ENCODE data around the gene RREB1. TPM values are rescaled to one million over a fixed set of nuclear protein-coding genes. Genes with fewer than 3 reads are reported as not detected.

RREB1 gene
- total RNA-seq, 1 experiment from 2014 or later = 30.7 TPM

DNA sequence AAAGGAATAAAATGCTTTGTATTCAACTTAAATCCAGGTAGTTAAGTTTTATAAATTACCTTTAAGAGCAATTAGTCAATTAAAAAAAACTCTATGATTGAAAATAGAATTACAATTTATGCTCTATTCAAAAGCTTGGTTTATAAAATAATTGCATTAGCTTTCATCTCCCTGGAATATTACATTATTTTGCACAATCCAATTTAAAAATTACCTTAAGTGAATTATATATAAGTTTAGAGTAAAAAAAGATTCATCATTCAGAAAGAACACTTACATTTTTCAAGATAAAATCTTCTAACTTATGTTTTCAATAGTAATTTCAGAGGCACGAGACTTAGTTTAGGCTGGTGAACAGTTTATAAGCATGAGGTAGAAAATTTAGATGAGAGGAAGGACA is 190.4 kb downstream of the RREB1 start:
- intact Hi-C loops (cut with micrococcal nuclease; ENCODE audit: unreplicated experiment) (no loop called here), in situ Hi-C loops (cut with HindIII; ENCODE audit: low pct_unique_long_range_greater_than_20kb, low sequenced_read_pairs) (no loop called here)
- no peak for DNase-seq (ENCODE audit: low read depth, low spot score)
- no TSS peak for BruUV-seq (replicated peaks)
- ChIA-PET POLR2A (no interaction called here), CTCF (no interaction called here)
- Histone ChIP-seq H3K4me3 (ENCODE audit: low read depth in 2 of 2, low read length in 2 of 2) (no peak overlapping the region), H3K27ac (ENCODE audit: low read length) (no peak overlapping the region), H3K9me3 (ENCODE audit: control insufficient read depth, insufficient read depth, low read depth, low read length) (no peaks in the 10 kb centered on the region), H3K27me3 (ENCODE audit: control insufficient read depth, insufficient read depth, low read length) (no peaks in the 10 kb centered on the region), H3K4me1 (ENCODE audit: control insufficient read depth, insufficient read depth, low read length) (no peaks in the 10 kb centered on the region), H3K36me3 (ENCODE audit: control insufficient read depth, insufficient read depth, low read length) (peaks cover 49% of the 10 kb centered on the region)
- TF ChIP-seq, protein P1, sequence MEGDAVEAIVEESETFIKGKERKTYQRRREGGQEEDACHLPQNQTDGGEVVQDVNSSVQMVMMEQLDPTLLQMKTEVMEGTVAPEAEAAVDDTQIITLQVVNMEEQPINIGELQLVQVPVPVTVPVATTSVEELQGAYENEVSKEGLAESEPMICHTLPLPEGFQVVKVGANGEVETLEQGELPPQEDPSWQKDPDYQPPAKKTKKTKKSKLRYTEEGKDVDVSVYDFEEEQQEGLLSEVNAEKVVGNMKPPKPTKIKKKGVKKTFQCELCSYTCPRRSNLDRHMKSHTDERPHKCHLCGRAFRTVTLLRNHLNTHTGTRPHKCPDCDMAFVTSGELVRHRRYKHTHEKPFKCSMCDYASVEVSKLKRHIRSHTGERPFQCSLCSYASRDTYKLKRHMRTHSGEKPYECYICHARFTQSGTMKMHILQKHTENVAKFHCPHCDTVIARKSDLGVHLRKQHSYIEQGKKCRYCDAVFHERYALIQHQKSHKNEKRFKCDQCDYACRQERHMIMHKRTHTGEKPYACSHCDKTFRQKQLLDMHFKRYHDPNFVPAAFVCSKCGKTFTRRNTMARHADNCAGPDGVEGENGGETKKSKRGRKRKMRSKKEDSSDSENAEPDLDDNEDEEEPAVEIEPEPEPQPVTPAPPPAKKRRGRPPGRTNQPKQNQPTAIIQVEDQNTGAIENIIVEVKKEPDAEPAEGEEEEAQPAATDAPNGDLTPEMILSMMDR (IDR thresholded peaks at IDR 0.05) = no peak
- TF ChIP-seq SIN3A (IDR thresholded peaks at IDR 0.05; ENCODE audit: borderline replicate concordance, insufficient read depth, low read depth, low read length) (no peak), TCF7L2 (IDR thresholded peaks at IDR 0.05; ENCODE audit: low read depth, low read length) (no peak)
- ATAC-seq = no peak

DNA sequence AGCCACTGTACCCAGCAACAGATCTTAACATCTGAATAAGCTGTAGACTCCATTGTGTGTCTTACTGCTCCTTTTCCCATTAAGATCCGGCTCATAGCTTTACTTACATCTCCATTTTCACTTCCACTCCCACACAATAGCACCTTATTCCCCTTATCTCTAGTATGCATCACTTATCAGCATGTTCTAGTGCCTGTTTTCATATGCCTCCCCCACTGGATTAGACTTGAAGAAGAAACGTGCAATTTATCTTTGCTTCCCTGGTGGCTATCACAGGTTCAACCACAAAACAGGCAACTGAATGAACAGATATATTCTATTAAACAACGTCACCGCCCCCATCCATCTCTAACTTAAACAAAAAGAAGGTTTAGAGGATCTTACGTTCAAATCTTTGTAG is 193.2 kb downstream of the RREB1 start:
- BruUV-seq (replicated peaks) = no TSS peak
- TF ChIP-seq, protein P1 (IDR thresholded peaks at IDR 0.05) = no peak
- no peak for TF ChIP-seq SIN3A (IDR thresholded peaks at IDR 0.05; ENCODE audit: borderline replicate concordance, insufficient read depth, low read depth, low read length)
- TF ChIP-seq, protein P2, sequence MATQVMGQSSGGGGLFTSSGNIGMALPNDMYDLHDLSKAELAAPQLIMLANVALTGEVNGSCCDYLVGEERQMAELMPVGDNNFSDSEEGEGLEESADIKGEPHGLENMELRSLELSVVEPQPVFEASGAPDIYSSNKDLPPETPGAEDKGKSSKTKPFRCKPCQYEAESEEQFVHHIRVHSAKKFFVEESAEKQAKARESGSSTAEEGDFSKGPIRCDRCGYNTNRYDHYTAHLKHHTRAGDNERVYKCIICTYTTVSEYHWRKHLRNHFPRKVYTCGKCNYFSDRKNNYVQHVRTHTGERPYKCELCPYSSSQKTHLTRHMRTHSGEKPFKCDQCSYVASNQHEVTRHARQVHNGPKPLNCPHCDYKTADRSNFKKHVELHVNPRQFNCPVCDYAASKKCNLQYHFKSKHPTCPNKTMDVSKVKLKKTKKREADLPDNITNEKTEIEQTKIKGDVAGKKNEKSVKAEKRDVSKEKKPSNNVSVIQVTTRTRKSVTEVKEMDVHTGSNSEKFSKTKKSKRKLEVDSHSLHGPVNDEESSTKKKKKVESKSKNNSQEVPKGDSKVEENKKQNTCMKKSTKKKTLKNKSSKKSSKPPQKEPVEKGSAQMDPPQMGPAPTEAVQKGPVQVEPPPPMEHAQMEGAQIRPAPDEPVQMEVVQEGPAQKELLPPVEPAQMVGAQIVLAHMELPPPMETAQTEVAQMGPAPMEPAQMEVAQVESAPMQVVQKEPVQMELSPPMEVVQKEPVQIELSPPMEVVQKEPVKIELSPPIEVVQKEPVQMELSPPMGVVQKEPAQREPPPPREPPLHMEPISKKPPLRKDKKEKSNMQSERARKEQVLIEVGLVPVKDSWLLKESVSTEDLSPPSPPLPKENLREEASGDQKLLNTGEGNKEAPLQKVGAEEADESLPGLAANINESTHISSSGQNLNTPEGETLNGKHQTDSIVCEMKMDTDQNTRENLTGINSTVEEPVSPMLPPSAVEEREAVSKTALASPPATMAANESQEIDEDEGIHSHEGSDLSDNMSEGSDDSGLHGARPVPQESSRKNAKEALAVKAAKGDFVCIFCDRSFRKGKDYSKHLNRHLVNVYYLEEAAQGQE (IDR thresholded peaks at IDR 0.05; ENCODE audit: insufficient read depth in 1 of 2, low read depth in 2 of 2, low read length in 1 of 2) = no peak
- ChIA-PET POLR2A (no interaction called here), CTCF (no interaction called here)
- in situ Hi-C loops (cut with HindIII; ENCODE audit: low pct_unique_long_range_greater_than_20kb, low sequenced_read_pairs) (no loop called here), intact Hi-C loops (cut with micrococcal nuclease; ENCODE audit: unreplicated experiment) (no loop called here)
- Histone ChIP-seq H3K36me3 (ENCODE audit: control insufficient read depth, insufficient read depth, low read length) (peaks cover 50% of the 10 kb centered on the region), H3K4me3 (ENCODE audit: low read depth in 2 of 2, low read length in 2 of 2) (no peak overlapping the region), H3K9me3 (ENCODE audit: control insufficient read depth, insufficient read depth, low read depth, low read length) (no peaks in the 10 kb centered on the region), H3K4me1 (ENCODE audit: control insufficient read depth, insufficient read depth, low read length) (no peaks in the 10 kb centered on the region), H3K27ac (ENCODE audit: low read length) (no peak overlapping the region), H3K27me3 (ENCODE audit: control insufficient read depth, insufficient read depth, low read length) (no peaks in the 10 kb centered on the region)
- DNase-seq (ENCODE audit: low read depth, low spot score) (no peak), ATAC-seq (no peak)

Other genes with a start within 250 kb of the RREB1 start
- 119 TPM for gene SSR1, start 205.2 kb downstream of the RREB1 start, total RNA-seq (2021; ENCODE audit: unreplicated experiment)